Endothelial cell (in vitro differentiated cells): Measurements from ENCODE around the gene CNKSR3. TPM values are rescaled to one million over a fixed set of nuclear protein-coding genes. Genes with fewer than 3 reads are reported as not detected.

Experiments used
- DNase-seq: peaks from one replicate; pipeline ENCODE4 v3.0.0; 2021; ENCODE audit warnings: low spot score
- H3K27ac Mint-ChIP-seq: one replicate; pipeline ENCODE4 v1.8.0; 2021; ENCODE audit warnings: mixed read lengths, inconsistent platforms; ENCODE audit not compliant: unreplicated experiment
- H3K27me3 Mint-ChIP-seq: one replicate; pipeline ENCODE4 v1.8.0; 2021; ENCODE audit warnings: mild to moderate bottlenecking, moderate library complexity, mixed read lengths, inconsistent platforms; ENCODE audit not compliant: unreplicated experiment
- H3K36me3 Mint-ChIP-seq: one replicate; pipeline ENCODE4 v1.8.0; 2021; ENCODE audit warnings: mild to moderate bottlenecking, low read depth, mixed read lengths, inconsistent platforms; ENCODE audit not compliant: unreplicated experiment
- H3K4me1 Mint-ChIP-seq: one replicate; pipeline ENCODE4 v1.8.0; 2021; ENCODE audit warnings: mild to moderate bottlenecking, mixed read lengths, inconsistent platforms; ENCODE audit not compliant: unreplicated experiment
- H3K4me3 Mint-ChIP-seq: one replicate; pipeline ENCODE4 v1.8.0; 2021; ENCODE audit warnings: mild to moderate bottlenecking, mixed read lengths, inconsistent platforms; ENCODE audit not compliant: unreplicated experiment
- H3K9me3 Mint-ChIP-seq: one replicate; pipeline ENCODE4 v1.8.0; 2021; ENCODE audit warnings: mixed read lengths, inconsistent platforms; ENCODE audit not compliant: unreplicated experiment
- CTCF ChIP-seq: fragments of 200-600 bp; sonication (generic); IDR thresholded peaks from one replicate; pipeline ENCODE4 v1.5.0; 2021; ENCODE audit warnings: antibody characterized with exemption; ENCODE audit not compliant: unreplicated experiment
- total RNA-seq: library from RNA; stranded (reverse); fragmentation: NEBNext Ultra II Directional; extraction: Animal tissue kit (Norgen Biotek cat#: 25700); gene quantifications from one replicate; pipeline ENCODE4 v1.2.1, GENCODE V29; 2021; ENCODE audit not compliant: unreplicated experiment

The CNKSR3 gene
- total RNA-seq, 1 donor from 2014 or later: 9.7 TPM

- H3K4me3 Mint-ChIP-seq: peak overlapping the region; percentile 37
- H3K9me3 Mint-ChIP-seq: no peaks in the 10 kb centered on the region
- H3K4me1 Mint-ChIP-seq: peaks cover 13% of the 10 kb centered on the region
- no peaks in the 10 kb centered on the region for H3K36me3 Mint-ChIP-seq
- no peak for TF ChIP-seq CTCF
- no peak overlapping the region for H3K27ac Mint-ChIP-seq
- H3K27me3 Mint-ChIP-seq: peaks cover 2% of the 10 kb centered on the region
- no peak for DNase-seq
These were observed 21.6 kb downstream of the CNKSR3 start for GRCh38 chr6:154488802-154489437.

- Mint-ChIP-seq H3K27ac (no peak overlapping the region), H3K9me3 (no peaks in the 10 kb centered on the region), H3K27me3 (peaks cover 5% of the 10 kb centered on the region), H3K4me3 (no peak overlapping the region), H3K36me3 (no peaks in the 10 kb centered on the region), H3K4me1 (peaks cover 20% of the 10 kb centered on the region)
- TF ChIP-seq CTCF: no peak
- DNase-seq: no peak
These were observed 22.3 kb downstream of the CNKSR3 start for GRCh38 chr6:154488248-154488593.

- no peaks in the 10 kb centered on the region for H3K36me3 Mint-ChIP-seq
- H3K9me3 Mint-ChIP-seq: no peaks in the 10 kb centered on the region
- DNase-seq: no peak
- no peak for TF ChIP-seq CTCF
- peaks cover 27% of the 10 kb centered on the region for H3K4me1 Mint-ChIP-seq
- no peak overlapping the region for H3K27ac Mint-ChIP-seq
- peaks cover 9% of the 10 kb centered on the region for H3K27me3 Mint-ChIP-seq
- no peak overlapping the region for H3K4me3 Mint-ChIP-seq
These were observed 22.9 kb downstream of the CNKSR3 start for GRCh38 chr6:154487367-154488247.

GRCh38 chr6:154485815-154486214 is 24.7 kb downstream of the CNKSR3 start:
- peaks cover 9% of the 10 kb centered on the region for H3K27me3 Mint-ChIP-seq
- no peak overlapping the region for H3K4me3 Mint-ChIP-seq
- DNase-seq: no peak
- peaks cover 37% of the 10 kb centered on the region for H3K4me1 Mint-ChIP-seq
- no peak overlapping the region for H3K27ac Mint-ChIP-seq
- no peaks in the 10 kb centered on the region for H3K9me3 Mint-ChIP-seq
- TF ChIP-seq CTCF: no peak
- no peaks in the 10 kb centered on the region for H3K36me3 Mint-ChIP-seq

GRCh38 chr6:154484942-154485341 is 25.5 kb downstream of the CNKSR3 start:
- TF ChIP-seq CTCF: no peak
- Mint-ChIP-seq H3K27me3 (peaks cover 9% of the 10 kb centered on the region), H3K4me1 (peaks cover 40% of the 10 kb centered on the region), H3K27ac (no peak overlapping the region), H3K36me3 (no peaks in the 10 kb centered on the region), H3K4me3 (no peak overlapping the region), H3K9me3 (no peaks in the 10 kb centered on the region)
- no peak for DNase-seq
